IMR-90 (cell line): ENCODE measurements around the gene CDIP1. TPM values are rescaled to one million over a fixed set of nuclear protein-coding genes. Genes with fewer than 3 reads are reported as not detected.
"Not testable (repeated sequence)": the region's sequence is repeated elsewhere in the genome, so short reads cannot be mapped to it uniquely, and the experiment has no call there.

Source experiments
- ATAC-seq: fragments of 200-7000 bp; cut with Tn5 transposase; 2 replicates; pipeline ENCODE4 v1.9.1; 2020; ENCODE audit warnings: low read depth, mild to moderate bottlenecking, moderate library complexity
- BruUV-seq: library from RNA; stranded (reverse); fragments of 400-500 nt; replicated peaks from 2 replicates; lab custom pipeline; 2021; lab: Mats Ljungman, UMichigan
- CTCF ChIA-PET: fragments of 300-600 bp; formaldehyde crosslinking; extraction: SDS; loops from one replicate; lab custom pipeline; 2021; ENCODE audit warnings: antibody characterized with exemption; lab: Yijun Ruan, JAX
- POLR2A ChIA-PET: fragments of 300-600 bp; sonication (Branson Sonifier 250); formaldehyde crosslinking; loops from one replicate; lab custom pipeline; 2022; ENCODE audit warnings: antibody characterized with exemption; ENCODE audit not compliant: unreplicated experiment; lab: Charles Lee
- DNase-seq: peaks from one replicate; pipeline ENCODE4 v3.0.0; 2013
- H2AFZ ChIP-seq: replicated peaks from 2 replicates; pipeline ENCODE3; 2013; ENCODE audit warnings: low read length, mild to moderate bottlenecking; ENCODE audit not compliant: poor library complexity
- H2AK5ac ChIP-seq: 2 replicates; pipeline ENCODE4 v1.6.1; 2013; ENCODE audit warnings: low read depth, low read length, inconsistent platforms
- H2AK9ac ChIP-seq: replicated peaks from 2 replicates; pipeline ENCODE3; 2013; ENCODE audit warnings: mild to moderate bottlenecking, low read depth, low read length, moderate library complexity; ENCODE audit not compliant: poor library complexity
- H2BK120ac ChIP-seq: 2 replicates; pipeline ENCODE4 v1.6.1; 2013; ENCODE audit warnings: low read depth, low read length, inconsistent platforms
- H2BK15ac ChIP-seq: 3 replicates; pipeline ENCODE4 v1.6.1; 2013; ENCODE audit warnings: low read depth, low read length, inconsistent platforms
- H2BK20ac ChIP-seq: 2 replicates; pipeline ENCODE4 v1.6.1; 2013; ENCODE audit warnings: low read depth, mild to moderate bottlenecking, inconsistent platforms, low read length, moderate library complexity
- H2BK5ac ChIP-seq: 2 replicates; pipeline ENCODE4 v1.6.1; 2013; ENCODE audit warnings: mild to moderate bottlenecking, low read depth, low read length, inconsistent platforms; ENCODE audit not compliant: poor library complexity, severe bottlenecking
- H3K14ac ChIP-seq: replicated peaks from 2 replicates; pipeline ENCODE4 v1.6.1; 2013; ENCODE audit warnings: low read depth, low read length, inconsistent platforms
- H3K18ac ChIP-seq: 2 replicates; pipeline ENCODE4 v1.6.1; 2013; ENCODE audit warnings: low read depth, low read length, control low read depth
- H3K23ac ChIP-seq: 2 replicates; pipeline ENCODE4 v1.6.1; 2013; ENCODE audit warnings: low read depth, low read length, inconsistent platforms
- H3K27ac ChIP-seq: 2 replicates; pipeline ENCODE4 v1.5.1; 2013; ENCODE audit warnings: mild to moderate bottlenecking, control low read depth, low read length; ENCODE audit not compliant: insufficient read depth
- H3K27me3 ChIP-seq: 2 replicates; pipeline ENCODE4 v1.6.1; 2013; ENCODE audit warnings: low read length; ENCODE audit not compliant: control insufficient read depth, insufficient read depth
- H3K36me3 ChIP-seq: 2 replicates; pipeline ENCODE4 v1.6.1; 2013; ENCODE audit warnings: low read length, mixed read lengths; ENCODE audit not compliant: control insufficient read depth, insufficient read depth
- H3K4ac ChIP-seq: 2 replicates; pipeline ENCODE4 v1.6.1; 2013; ENCODE audit warnings: low read depth, low read length, inconsistent platforms
- H3K4me1 ChIP-seq: 2 replicates; pipeline ENCODE4 v1.6.1; 2013; ENCODE audit warnings: low read length, mixed read lengths; ENCODE audit not compliant: control insufficient read depth, insufficient read depth
- H3K4me2 ChIP-seq: 2 replicates; pipeline ENCODE4 v1.6.1; 2013; ENCODE audit warnings: low read depth, mild to moderate bottlenecking, control low read depth, low read length, moderate library complexity
- H3K4me3 ChIP-seq: 2 replicates; pipeline ENCODE4 v1.5.1; 2013; ENCODE audit warnings: low read depth, mild to moderate bottlenecking, control low read depth, low read length, moderate library complexity; ENCODE audit not compliant: insufficient read depth
- H3K56ac ChIP-seq: 2 replicates; pipeline ENCODE4 v1.6.1; 2013; ENCODE audit warnings: low read length, inconsistent platforms; ENCODE audit not compliant: insufficient read depth; ENCODE audit errors: extremely low read depth
- H3K79me1 ChIP-seq, 2 experiments: 2 replicates each; pipeline ENCODE4 v1.6.1; 2013; ENCODE audit warnings: low read length in 2 of 2, inconsistent platforms in 1 of 2, low read depth in 1 of 2
- H3K9ac ChIP-seq: 2 replicates; pipeline ENCODE4 v1.6.1; 2013; ENCODE audit warnings: low read depth, low read length, control low read depth
- H3K9me1 ChIP-seq: 2 replicates; pipeline ENCODE4 v1.6.1; 2013; ENCODE audit warnings: low read length, inconsistent platforms; ENCODE audit not compliant: insufficient read depth
- H3K9me3 ChIP-seq: 2 replicates; pipeline ENCODE4 v1.6.1; 2013; ENCODE audit warnings: low read length; ENCODE audit not compliant: control insufficient read depth, insufficient read depth
- H4K20me1 ChIP-seq: 2 replicates; pipeline ENCODE4 v1.6.1; 2013; ENCODE audit warnings: low read length, inconsistent platforms; ENCODE audit not compliant: insufficient read depth
- H4K5ac ChIP-seq: 2 replicates; pipeline ENCODE4 v1.6.1; 2013; ENCODE audit warnings: mild to moderate bottlenecking, low read depth, low read length, control low read depth
- H4K8ac ChIP-seq, 2 experiments: 2 replicates each; pipeline ENCODE4 v1.6.1; 2013; ENCODE audit warnings: low read depth in 2 of 2, low read length in 2 of 2, control low read depth in 1 of 2, inconsistent platforms in 1 of 2
- H4K91ac ChIP-seq: 2 replicates; pipeline ENCODE4 v1.6.1; 2013; ENCODE audit warnings: low read depth, low read length, inconsistent platforms; ENCODE audit not compliant: insufficient read depth
- CTCF ChIP-seq: conservative IDR thresholded peaks from 2 replicates; pipeline ENCODE4 v1.5.1; 2012; ENCODE audit warnings: mild to moderate bottlenecking, low read depth, low read length, improper control_type of control experiment
- WGBS, 2 experiments: methylation state at CpG; one replicate each; pipeline versions ENCODE4 v1.1.5 to v1.1.7; 2013; ENCODE audit warnings: missing lambda C conversion rate in 2 of 2; ENCODE audit not compliant: insufficient read length in 1 of 2; ENCODE audit errors: extremely low coverage in 2 of 2; 5-methylcytosine and 5-hydroxymethylcytosine counted together
- dilution Hi-C: fragments of 300-500 bp; cut with HindIII; formaldehyde crosslinking; loops from one replicate; pipeline ENCODE4 v1.14.3; 2018; ENCODE audit warnings: low sequenced_read_pairs; ENCODE audit not compliant: unreplicated experiment
- in situ Hi-C: fragments of 300-500 bp; cut with MboI; formaldehyde crosslinking; loops from 3 replicates; pipeline ENCODE4 v1.14.3; 2019; ENCODE audit warnings: low sequenced_read_pairs, inconsistent platforms, mixed read lengths
- intact Hi-C: fragments of 100-400 bp; cut with micrococcal nuclease; formaldehyde crosslinking; loops from 2 replicates; pipeline ENCODE4 v1.10.0; 2022
- polyA plus RNA-seq, 3 experiments: library from polyadenylated mRNA; depleted of rRNA; stranded (reverse); fragments of >200 nt; gene quantifications; 2 replicates each; pipeline ENCODE4 v1.2.3, GENCODE V29; 2012; ENCODE audit warnings: low replicate concordance in 1 of 3
- total RNA-seq: library from RNA; depleted of rRNA; stranded (reverse); fragments of >200 nt; gene quantifications from 2 replicates; pipeline ENCODE4 v1.2.3, GENCODE V29; 2012

Gene CDIP1
- total and polyA plus RNA-seq, 2 of the 4 experiments (the other 2 are of a cell fraction), result 4.8 to 14.6 TPM

- TF ChIP-seq CTCF, result no peak
Measured at GRCh38 chr16:4574919-4575705, 36.5 kb upstream of the CDIP1 start (continued).

- in situ Hi-C loops, intact Hi-C loops, H4K91ac ChIP-seq, H3K18ac ChIP-seq, H3K4ac ChIP-seq, H2BK15ac ChIP-seq, CTCF ChIA-PET, dilution Hi-C loops, H3K4me3 ChIP-seq, H3K23ac ChIP-seq, H2BK20ac ChIP-seq, H4K8ac ChIP-seq, BruUV-seq, H2BK5ac ChIP-seq, H4K20me1 ChIP-seq, H2BK120ac ChIP-seq, DNase-seq, H3K4me2 ChIP-seq, H3K27ac ChIP-seq, H4K5ac ChIP-seq, H3K79me1 ChIP-seq, H2AK5ac ChIP-seq, H2AFZ ChIP-seq, H3K4me1 ChIP-seq, H3K9me3 ChIP-seq, ATAC-seq, H3K9me1 ChIP-seq, H3K56ac ChIP-seq, H3K14ac ChIP-seq, H3K36me3 ChIP-seq, H3K9ac ChIP-seq, POLR2A ChIA-PET, H3K27me3 ChIP-seq, H2AK9ac ChIP-seq: not testable (repeated sequence)
- WGBS, 2 experiments, result no CpG with 5 or more reads among the region's 7 CpGs
Measured at GRCh38 chr16:4573926-4574325, 35.4 kb upstream of the CDIP1 start.
